Endometrial microvascular endothelial cells (primary cell): Measurements from ENCODE around the gene H2BW2. TPM values are rescaled to one million over a fixed set of nuclear protein-coding genes. Genes with fewer than 3 reads are reported as not detected.

Experiments used
- total RNA-seq: library from RNA; depleted of rRNA; stranded (reverse); fragments of >200 nt; gene quantifications from one replicate; pipeline ENCODE4 v1.2.3, GENCODE V29; 2015; ENCODE audit errors: inconsistent ontology term

H2BW2 gene
- total RNA-seq, 1 donor from 2014 or later: not detected

Other genes starting within 250 kb of the H2BW2 start
- 0.46 TPM for gene RAB9B, start 207.7 kb upstream of the H2BW2 start, total RNA-seq
- 1.6 TPM for gene TMSB15B, start 77.3 kb upstream of the H2BW2 start, total RNA-seq
- gene H2BW1, start 26.2 kb upstream of the H2BW2 start, total RNA-seq: not detected
- gene TMSB15C, start 36.3 kb downstream of the H2BW2 start, total RNA-seq: 4.6 TPM
- gene ZCCHC18, start 72.6 kb downstream of the H2BW2 start, total RNA-seq: 0.09 TPM
- gene SLC25A53, start 117.1 kb downstream of the H2BW2 start, total RNA-seq: 8.4 TPM
- 18.5 TPM for gene FAM199X, start 126.5 kb downstream of the H2BW2 start, total RNA-seq
- gene ESX1, start 215.0 kb downstream of the H2BW2 start, total RNA-seq: not detected